HAP-1 (cell line): ENCODE measurements around the gene C12orf76.
"Not testable (repeated sequence)": the region's sequence is repeated elsewhere in the genome, so short reads cannot be mapped to it uniquely, and the experiment has no call there.

Experiments used
- DNase-seq, 2 experiments: peaks; one replicate each; pipeline ENCODE4 v3.0.0-alpha.2; 2016 to 2020; ENCODE audit warnings: low spot score in 2 of 2
- H3K27me3 ChIP-seq: fragments of 250-450 bp; sonication (Bioruptor Pico); 2 replicates; pipeline ENCODE4 v1.5.1; 2020; ENCODE audit warnings: low read depth, mild to moderate bottlenecking, moderate library complexity
- H3K36me3 ChIP-seq: fragments of 250-450 bp; sonication (Bioruptor Pico); replicated peaks from 2 replicates; pipeline ENCODE4 v1.5.1; 2020; ENCODE audit warnings: mild to moderate bottlenecking
- H3K4me1 ChIP-seq: fragments of 250-450 bp; sonication (Bioruptor Pico); 2 replicates; pipeline ENCODE4 v1.5.1; 2020; ENCODE audit warnings: mild to moderate bottlenecking
- H3K4me3 ChIP-seq: fragments of 250-450 bp; sonication (Bioruptor Pico); 2 replicates; pipeline ENCODE4 v1.5.1; 2020; ENCODE audit warnings: mild to moderate bottlenecking, moderate library complexity
- H3K9me3 ChIP-seq: fragments of 250-450 bp; sonication (Bioruptor Pico); 2 replicates; pipeline ENCODE4 v1.5.1; 2020; ENCODE audit warnings: mild to moderate bottlenecking, moderate library complexity
- in situ Hi-C: fragments of 300-500 bp; cut with MboI; formaldehyde crosslinking; loops from 3 replicates; pipeline ENCODE4 v1.14.3; 2020; ENCODE audit warnings: low sequenced_read_pairs, inconsistent platforms, mixed read lengths

The C12orf76 gene

DNA sequence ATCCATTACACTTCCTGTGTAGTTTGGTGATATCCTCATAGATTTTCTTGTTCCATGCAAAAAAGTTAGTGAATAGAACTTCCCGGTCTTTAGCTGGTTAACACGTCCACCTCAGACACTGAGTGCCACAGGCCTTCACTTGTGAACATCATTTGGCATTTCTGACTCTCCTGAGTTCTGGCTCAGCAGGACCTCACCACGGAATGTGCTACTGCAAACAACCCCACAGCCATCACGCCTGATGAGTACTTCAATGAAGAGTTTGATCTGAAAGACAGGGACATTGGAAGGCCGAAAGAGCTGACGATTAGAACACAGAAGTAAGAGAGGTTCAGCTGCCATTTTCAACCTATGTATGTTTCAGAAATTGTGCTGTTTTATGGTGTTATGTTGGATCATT lies 20.0 kb downstream of the C12orf76 start:
- in situ Hi-C loops: no loop called here
- Histone ChIP-seq H3K9me3 (no peaks in the 10 kb centered on the region), H3K36me3 (peaks cover 37% of the 10 kb centered on the region), H3K4me3 (no peak overlapping the region), H3K4me1 (no peaks in the 10 kb centered on the region), H3K27me3 (no peaks in the 10 kb centered on the region)
- no peak for DNase-seq

DNA sequence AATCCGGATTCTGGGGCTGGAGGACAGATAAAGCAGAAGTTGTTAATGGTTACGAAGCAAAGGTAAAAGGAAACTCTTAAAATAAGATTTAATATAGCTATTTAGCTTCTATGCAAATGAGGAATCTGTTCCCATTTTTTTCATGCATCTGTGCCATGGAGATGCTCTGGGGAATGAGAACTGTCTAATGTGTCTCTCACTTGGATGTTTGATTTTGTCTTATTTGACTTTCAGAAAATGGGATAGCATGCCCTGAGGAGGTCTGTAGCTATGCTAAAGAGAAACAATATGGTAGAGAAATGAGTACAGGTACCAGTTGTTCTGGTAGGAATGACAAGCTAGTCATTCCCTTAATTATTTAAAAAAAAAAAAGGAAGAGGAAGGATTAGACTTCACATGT lies 24.3 kb downstream of the C12orf76 start:
- in situ Hi-C loops: no loop called here
- Histone ChIP-seq H3K4me1 (no peaks in the 10 kb centered on the region), H3K4me3 (no peak overlapping the region), H3K36me3 (peaks cover 36% of the 10 kb centered on the region), H3K27me3 (no peaks in the 10 kb centered on the region), H3K9me3 (no peaks in the 10 kb centered on the region)
- DNase-seq: no peak

DNA sequence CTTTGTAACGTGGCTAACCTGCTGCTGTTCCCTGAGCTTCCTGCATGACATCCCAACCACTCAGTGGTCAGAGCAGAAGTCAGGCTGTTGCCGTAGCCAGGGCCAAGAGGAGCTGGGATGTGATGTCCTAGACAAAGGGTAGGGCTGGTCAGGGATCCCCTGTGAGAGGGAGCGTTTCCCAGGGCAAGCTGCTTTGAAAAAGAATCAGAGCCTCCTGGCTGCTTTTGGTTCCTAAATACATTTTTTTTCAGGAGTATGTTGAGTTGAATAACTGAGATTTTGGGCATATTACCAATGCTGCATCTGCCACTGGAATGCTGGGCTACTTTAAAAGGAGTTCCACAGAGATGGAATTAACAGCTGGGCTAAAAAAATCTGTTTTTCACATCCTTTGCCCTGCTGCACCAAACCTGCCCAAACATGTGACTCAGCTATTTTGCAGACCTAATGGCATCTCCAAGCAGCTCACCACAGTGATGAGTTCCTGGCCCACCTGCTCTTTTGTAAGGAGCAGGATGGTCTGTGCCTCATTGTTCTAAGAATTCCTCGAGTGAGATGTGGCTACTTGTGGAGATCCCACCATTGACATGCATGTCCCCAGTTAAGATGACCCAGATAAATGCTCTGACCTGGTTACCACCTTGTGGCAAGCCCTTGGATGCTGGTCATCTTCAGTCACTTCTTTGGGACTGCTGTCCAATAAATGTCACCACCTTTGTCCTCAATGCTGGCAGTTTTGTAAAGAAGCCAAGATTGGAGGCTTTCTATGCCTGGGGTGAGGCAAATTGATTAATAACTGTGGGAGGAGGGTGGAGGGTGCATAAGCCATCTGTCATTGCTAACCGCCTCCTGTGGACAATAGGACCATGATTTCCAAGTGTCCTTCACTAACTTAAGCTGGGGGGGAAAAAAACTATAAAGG lies 25.0 kb downstream of the C12orf76 start:
- no peaks in the 10 kb centered on the region for H3K9me3 ChIP-seq
- H3K27me3 ChIP-seq: no peaks in the 10 kb centered on the region
- peaks cover 44% of the 10 kb centered on the region for H3K36me3 ChIP-seq
- DNase-seq: no peak
- in situ Hi-C loops: no loop called here
- no peaks in the 10 kb centered on the region for H3K4me1 ChIP-seq
- H3K4me3 ChIP-seq: no peak overlapping the region

- no peaks in the 10 kb centered on the region for H3K4me1 ChIP-seq
- H3K36me3 ChIP-seq: peaks cover 56% of the 10 kb centered on the region
- no peaks in the 10 kb centered on the region for H3K9me3 ChIP-seq
- in situ Hi-C loops: no loop called here
- no peaks in the 10 kb centered on the region for H3K27me3 ChIP-seq
- DNase-seq: no peak
- no peak overlapping the region for H3K4me3 ChIP-seq
These were observed 27.4 kb downstream of the C12orf76 start for GRCh38 chr12:110020956-110021355.

DNA sequence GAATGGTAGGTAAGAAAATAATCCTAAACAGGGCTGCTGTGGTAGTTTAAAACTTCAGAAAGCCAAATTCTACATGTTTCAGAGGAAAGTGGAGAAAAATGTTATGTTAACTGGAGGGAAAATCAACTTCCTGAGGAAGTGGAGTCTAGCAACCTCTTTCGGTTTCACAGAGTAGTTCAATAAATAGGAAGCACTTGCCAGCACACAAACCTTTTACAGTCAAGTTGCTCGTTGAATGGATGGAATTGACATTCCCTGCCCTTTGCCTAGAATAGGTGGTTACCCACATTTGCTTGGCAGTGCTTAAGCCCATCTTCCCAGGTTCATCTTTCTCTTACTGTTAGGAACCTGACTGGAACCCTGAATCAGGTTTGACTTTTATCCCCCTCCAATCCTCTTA lies 33.2 kb downstream of the C12orf76 start:
- no peaks in the 10 kb centered on the region for H3K9me3 ChIP-seq
- DNase-seq: no peak
- no peaks in the 10 kb centered on the region for H3K4me1 ChIP-seq
- in situ Hi-C loops: no loop called here
- no peaks in the 10 kb centered on the region for H3K27me3 ChIP-seq
- no peak overlapping the region for H3K4me3 ChIP-seq
- H3K36me3 ChIP-seq: peaks cover 50% of the 10 kb centered on the region

DNA sequence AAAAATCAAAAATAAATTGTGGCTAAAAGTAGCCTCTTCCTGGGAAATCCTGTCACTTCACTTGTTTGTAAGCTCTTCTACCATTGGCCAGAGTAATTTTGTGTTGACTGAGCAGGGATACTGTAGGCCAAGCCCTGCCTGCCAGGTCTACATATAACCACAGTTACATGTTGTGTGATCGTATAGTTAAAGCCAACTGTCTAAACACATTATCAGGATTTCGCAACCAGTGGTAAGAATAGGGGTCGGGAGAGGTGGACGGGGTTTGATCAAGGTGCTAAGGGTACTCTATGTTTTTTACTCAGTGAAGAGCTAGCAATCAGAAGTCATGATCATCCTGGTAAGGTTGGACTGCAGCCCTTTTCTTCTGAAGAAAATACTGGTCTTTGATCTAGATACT lies 35.7 kb downstream of the C12orf76 start:
- Histone ChIP-seq H3K27me3 (no peaks in the 10 kb centered on the region), H3K4me1 (no peaks in the 10 kb centered on the region), H3K4me3 (no peak overlapping the region), H3K36me3 (peaks cover 26% of the 10 kb centered on the region), H3K9me3 (no peaks in the 10 kb centered on the region)
- in situ Hi-C loops: no loop called here
- no peak for DNase-seq

GRCh38 chr12:110012137-110012536 lies 36.2 kb downstream of the C12orf76 start:
- Histone ChIP-seq H3K9me3 (no peaks in the 10 kb centered on the region), H3K36me3 (peaks cover 21% of the 10 kb centered on the region), H3K4me3 (no peak overlapping the region), H3K27me3 (no peaks in the 10 kb centered on the region), H3K4me1 (no peaks in the 10 kb centered on the region)
- in situ Hi-C loops: no loop called here
- no peak for DNase-seq

DNA sequence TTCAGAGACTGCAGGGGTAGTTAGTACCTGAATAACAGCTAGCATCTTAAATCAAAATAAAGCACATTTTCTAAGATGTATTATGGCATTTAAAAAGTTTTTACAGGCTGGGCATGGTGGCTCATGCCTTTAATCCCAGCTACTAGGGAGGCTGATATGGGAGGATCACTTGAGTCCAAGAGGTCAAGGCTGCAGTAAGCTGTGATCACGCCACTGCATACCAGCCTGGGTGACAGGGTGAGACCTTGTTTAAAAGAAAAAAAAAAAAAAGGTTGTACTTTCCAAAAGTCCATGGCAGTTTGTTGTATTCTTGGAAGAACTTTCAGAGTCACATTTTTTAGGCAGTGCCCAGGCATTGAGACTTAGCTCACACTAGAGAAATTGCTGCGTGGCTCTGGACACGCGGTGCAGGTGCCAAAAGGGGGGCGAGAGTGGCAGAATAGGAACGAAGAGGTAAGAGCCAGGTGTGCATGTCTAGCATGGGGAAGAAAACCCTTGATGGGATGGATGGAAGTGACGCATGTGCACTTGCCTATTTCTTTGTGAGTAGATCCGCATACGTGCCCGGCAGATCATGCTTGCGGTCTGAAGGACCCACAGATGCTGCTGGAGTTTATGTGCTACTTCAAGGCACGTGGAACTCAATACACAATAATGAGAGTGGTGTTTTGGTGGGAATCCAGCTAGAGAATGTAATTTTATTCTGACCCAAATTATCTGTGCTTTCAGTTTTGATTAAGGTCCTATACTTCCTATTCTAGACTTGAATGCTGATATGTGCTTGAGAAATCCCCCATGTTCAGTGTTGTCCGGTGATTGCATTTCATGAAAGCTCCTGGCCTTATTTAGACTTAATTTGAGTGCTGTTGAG lies 37.2 kb downstream of the C12orf76 start:
- in situ Hi-C loops: no loop called here
- no peak overlapping the region for H3K4me3 ChIP-seq
- peaks cover 15% of the 10 kb centered on the region for H3K36me3 ChIP-seq

DNA sequence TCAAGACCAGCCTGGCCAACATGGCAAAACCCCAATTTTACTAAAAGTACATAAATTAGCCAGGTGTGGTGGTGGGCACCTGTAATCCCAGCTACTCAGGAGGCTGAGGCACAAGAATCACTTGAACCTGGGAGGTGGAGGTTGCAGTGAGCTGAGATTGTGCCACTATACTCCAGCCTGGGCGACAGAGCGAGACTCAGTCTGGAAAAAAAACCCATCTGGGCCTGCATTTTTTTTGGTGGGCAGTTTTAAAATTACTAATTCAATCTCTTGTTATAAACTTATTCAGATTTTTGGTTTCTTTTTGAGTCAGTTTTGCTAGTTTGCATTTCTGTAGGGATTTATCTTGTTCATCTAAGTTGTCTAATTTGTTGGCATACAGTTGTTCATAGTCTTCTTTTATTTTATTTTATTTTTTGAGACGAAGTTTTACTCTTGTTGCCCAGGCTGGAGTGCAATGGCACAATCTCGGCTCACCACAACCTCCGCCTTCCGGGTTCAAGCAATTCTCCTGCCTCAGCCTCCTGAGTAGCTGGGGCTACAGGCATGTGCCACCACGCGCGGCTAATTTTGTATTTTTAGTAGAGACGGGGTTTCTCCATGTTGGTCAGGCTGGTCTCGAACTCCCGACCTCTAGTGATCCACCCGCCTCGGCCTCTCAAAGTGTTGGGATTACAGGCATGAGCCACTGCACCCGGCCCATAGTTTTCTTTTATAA lies 39.5 kb downstream of the C12orf76 start:
- H3K36me3 ChIP-seq, DNase-seq, in situ Hi-C loops: not testable (repeated sequence)

More for the DNA sequence above, 37.2 kb downstream of the C12orf76 start:
- DNase-seq: no peak
- Histone ChIP-seq H3K9me3 (no peaks in the 10 kb centered on the region), H3K27me3 (no peaks in the 10 kb centered on the region), H3K4me1 (no peaks in the 10 kb centered on the region)

GRCh38 chr12:110007881-110008280 lies 40.4 kb downstream of the C12orf76 start:
- Histone ChIP-seq H3K9me3 (no peaks in the 10 kb centered on the region), H3K4me3 (no peak overlapping the region), H3K27me3 (no peaks in the 10 kb centered on the region), H3K36me3 (peaks cover 8% of the 10 kb centered on the region; the same call in 1 of the 2 replicates), H3K4me1 (no peaks in the 10 kb centered on the region)
- in situ Hi-C loops: no loop called here
- DNase-seq: no peak

More for the DNA sequence above, 39.5 kb downstream of the C12orf76 start:
- H3K9me3 ChIP-seq, H3K27me3 ChIP-seq, H3K4me3 ChIP-seq, H3K4me1 ChIP-seq: not testable (repeated sequence)

DNA sequence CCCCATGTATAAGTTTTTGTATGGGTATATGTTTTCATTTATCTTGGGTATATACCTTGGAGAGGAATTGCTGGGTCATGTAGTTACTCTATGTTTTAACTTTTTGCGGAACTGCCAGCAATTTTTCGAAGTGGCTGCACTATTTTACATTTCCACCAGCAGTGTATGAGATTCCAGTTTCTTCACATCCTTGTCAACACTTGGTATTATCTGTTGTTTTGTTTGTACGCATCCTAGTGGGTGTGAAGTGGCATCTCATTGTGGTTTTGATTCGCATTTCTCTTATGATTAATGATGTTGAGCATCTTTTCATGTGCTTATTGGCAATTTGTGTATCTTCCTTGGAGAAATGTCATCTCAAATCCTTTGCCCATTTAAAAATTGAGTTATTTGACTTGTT lies 42.2 kb downstream of the C12orf76 start:
- Histone ChIP-seq H3K4me3 (no peak overlapping the region), H3K36me3 (peaks cover 9% of the 10 kb centered on the region; the same call in 1 of the 2 replicates), H3K9me3 (no peaks in the 10 kb centered on the region), H3K4me1 (no peaks in the 10 kb centered on the region; the same call in 1 of the 2 replicates), H3K27me3 (no peaks in the 10 kb centered on the region)
- in situ Hi-C loops: no loop called here
- no peak for DNase-seq

GRCh38 chr12:110005319-110005973 lies 42.9 kb downstream of the C12orf76 start:
- peaks cover 9% of the 10 kb centered on the region; the same call in 1 of the 2 replicates for H3K36me3 ChIP-seq
- no peak for DNase-seq
- H3K9me3 ChIP-seq: no peaks in the 10 kb centered on the region
- no peaks in the 10 kb centered on the region; the same call in 1 of the 2 replicates for H3K4me1 ChIP-seq
- no peaks in the 10 kb centered on the region for H3K27me3 ChIP-seq
- H3K4me3 ChIP-seq: no peak overlapping the region
- in situ Hi-C loops: no loop called here

DNA sequence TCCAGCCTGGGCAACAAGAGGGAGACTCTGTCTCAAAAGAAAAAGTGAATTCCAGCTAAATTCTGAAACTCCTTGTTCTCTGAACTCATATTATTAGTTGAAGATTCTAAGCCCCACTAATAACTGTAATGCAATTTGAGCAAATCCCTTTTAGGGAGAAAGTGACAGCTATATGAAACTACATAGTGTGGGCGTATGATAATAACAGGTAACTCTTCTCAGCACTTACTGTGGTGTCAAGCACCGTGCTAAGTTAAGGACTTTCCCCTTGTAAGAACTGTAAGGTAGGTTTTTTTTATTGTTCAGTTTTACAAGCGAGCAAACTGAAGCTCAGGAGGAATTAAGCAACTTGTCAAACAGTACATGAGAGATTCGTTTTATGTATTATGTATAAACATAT lies 43.7 kb downstream of the C12orf76 start:
- DNase-seq: no peak
- H3K4me1 ChIP-seq: peaks cover 3% of the 10 kb centered on the region; the same call in 1 of the 2 replicates
- peaks cover 9% of the 10 kb centered on the region; the same call in 1 of the 2 replicates for H3K36me3 ChIP-seq
- H3K9me3 ChIP-seq: no peaks in the 10 kb centered on the region
- no peak overlapping the region for H3K4me3 ChIP-seq
- in situ Hi-C loops: no loop called here
- no peaks in the 10 kb centered on the region for H3K27me3 ChIP-seq
